ENCODE measurements around the gene LOXL1.

The LOXL1 gene

DNA sequence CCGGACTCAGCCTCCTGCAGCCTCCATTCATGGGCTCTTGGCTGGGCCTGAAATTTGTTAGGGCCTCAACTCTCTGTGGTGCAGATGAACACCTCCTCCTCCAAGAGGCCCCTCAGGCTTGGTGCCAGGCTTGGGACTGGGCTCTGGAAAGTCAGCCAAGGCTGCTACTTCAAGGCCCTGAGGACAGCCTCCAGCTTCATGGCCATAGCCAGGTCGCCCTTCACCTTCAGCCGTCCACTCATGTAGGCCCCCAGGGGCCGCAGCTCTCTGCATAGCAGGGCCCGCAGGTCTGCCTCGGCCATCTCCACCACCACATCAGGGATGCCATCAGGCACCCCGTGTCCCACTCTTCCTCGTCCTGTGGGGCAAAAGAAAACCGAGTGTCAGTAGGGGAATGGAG lies 57.5 kb downstream of the LOXL1 start:
- DNase-seq, result no peak

- DNase-seq, result no peak
These were observed 58.1 kb downstream of the LOXL1 start for GRCh38 chr15:73984208-73984979.

- no peak for DNase-seq
These were observed 59.0 kb downstream of the LOXL1 start for GRCh38 chr15:73985101-73985873.

GRCh38 chr15:73986055-73986775 lies 60.0 kb downstream of the LOXL1 start:
- DNase-seq, result no peak

DNA sequence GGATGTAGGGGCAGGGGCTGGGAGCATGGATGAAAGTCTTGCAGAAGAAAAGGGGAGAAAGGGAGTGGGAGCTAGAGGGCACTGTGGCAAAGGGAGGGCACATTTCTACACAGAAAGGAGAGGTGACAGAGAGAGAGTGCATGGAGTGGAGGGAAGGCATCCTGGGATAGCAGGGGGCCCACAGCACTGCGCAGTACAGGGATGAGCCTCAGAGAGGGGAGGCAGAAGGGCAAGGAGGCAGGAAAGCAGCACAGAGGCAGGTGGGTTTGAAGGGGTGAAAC lies 60.5 kb downstream of the LOXL1 start:
- no peak for DNase-seq

GRCh38 chr15:73987250-73987649 lies 61.0 kb downstream of the LOXL1 start:
- no peak for DNase-seq

- no peak for DNase-seq
These were observed 61.6 kb downstream of the LOXL1 start for GRCh38 chr15:73987681-73988444.

DNA sequence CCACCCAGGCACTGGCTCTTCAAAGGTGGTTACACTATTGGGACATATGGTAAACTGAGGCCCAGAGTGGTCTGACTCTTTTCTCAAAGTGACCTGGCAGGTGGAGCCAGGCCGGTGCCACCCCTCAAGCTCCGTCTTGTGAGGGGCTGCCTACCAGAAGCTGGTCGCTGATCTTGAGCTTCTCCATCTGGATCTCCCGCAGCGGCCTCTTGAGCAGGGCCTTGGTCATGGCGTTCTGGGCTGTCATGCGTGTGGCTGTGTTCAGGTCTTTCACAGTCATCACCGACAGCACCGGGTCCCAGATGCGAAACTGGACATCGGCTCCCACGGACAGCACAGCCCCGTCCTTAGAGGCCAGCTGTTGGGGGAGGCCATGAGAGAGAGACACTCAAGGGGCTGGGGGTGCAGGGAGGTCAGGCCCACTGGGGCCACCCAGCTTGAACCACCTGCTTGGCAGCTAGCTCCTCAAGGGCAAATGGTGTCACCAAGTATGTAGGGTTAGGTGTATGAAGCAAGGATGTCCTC lies 62.2 kb downstream of the LOXL1 start:
- no peak for DNase-seq

DNA sequence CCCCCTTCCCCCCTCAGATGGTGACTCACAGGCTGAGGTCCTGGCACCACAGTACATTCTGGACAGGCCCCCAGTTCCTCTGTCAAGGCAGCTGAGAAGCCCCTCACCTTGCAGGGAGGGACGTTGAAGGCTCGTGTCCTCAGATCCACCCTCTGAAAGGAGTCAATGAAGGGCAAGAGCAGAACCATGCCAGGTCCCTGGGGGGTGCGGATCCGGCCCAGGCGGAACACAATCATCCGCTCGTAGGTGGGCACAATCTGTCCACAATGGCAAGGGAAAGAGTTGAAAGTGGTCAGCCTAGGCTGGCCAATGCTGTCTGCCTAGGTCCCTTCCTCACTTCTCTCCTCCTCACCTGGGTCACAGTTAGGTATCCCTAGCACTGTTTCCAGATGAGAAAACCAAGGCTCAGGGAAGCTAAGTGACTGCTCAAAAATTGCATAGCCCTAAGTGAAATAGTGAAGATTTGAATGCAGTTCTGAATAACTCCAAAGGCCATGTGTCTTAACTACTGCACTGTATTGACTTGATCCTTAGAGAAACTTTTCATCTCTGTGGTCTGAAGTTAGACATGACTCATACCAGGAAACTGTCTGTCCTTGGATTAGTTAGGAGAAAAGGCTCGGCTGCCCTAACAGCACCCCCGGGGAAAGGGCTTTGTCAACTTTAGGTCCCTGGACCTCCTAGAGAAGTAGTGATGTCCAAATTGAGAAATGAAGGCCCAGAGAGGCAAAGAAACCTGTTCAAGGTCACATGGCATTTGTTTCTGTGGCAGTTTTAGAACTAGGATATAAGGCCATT lies 62.9 kb downstream of the LOXL1 start:
- no peak for DNase-seq

DNA sequence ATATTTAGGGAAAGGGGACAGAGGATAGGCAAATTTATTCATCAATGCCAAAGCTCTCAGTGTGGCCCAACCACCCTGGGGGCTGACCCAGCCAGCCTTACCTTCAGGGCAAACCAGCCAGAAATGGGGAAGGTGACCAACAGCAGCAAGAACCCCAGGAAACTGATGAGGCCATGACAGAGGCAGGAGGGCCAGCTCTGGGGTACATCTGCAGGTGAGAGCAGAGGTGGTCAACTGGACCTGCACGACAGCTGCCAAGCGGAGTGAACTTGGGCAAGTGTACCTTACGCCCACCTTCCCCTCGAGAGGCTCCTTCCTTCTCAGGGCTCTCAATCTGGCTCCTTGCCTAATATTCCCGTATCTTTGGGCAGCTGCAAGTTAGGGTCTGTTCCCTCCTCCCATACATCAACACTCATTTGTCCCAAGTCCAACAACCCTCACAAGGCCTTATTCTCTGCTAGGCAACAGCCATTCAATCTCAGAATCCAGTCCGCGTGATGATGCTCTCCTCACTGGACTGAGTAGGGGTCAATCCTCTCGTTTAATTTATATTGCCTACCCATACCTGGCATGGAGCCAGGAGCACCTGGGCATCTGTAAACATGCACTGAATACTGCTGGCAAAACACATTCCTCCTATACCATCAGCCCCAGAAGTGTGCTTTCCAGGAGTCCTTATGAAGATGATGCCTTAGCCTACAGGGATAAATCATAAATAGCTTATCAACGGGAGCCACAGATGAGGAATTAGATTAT lies 64.2 kb downstream of the LOXL1 start:
- DNase-seq, result no peak

GRCh38 chr15:73991260-73991659 lies 65.0 kb downstream of the LOXL1 start:
- DNase-seq, result no peak

GRCh38 chr15:73991726-73992593 lies 65.7 kb downstream of the LOXL1 start, which contains the start of gene STOML1:
TSS of gene STOML1 (minus strand) at chr15:73992295. CDS start at chr15:73992223, 72 bp downstream.
- DNase-seq, result peak; percentile 57

- DNase-seq, result no peak
These were observed 66.3 kb downstream of the LOXL1 start for GRCh38 chr15:73992594-73992898.

GRCh38 chr15:73993211-73993994 lies 67.1 kb downstream of the LOXL1 start:
- DNase-seq, result no peak

DNA sequence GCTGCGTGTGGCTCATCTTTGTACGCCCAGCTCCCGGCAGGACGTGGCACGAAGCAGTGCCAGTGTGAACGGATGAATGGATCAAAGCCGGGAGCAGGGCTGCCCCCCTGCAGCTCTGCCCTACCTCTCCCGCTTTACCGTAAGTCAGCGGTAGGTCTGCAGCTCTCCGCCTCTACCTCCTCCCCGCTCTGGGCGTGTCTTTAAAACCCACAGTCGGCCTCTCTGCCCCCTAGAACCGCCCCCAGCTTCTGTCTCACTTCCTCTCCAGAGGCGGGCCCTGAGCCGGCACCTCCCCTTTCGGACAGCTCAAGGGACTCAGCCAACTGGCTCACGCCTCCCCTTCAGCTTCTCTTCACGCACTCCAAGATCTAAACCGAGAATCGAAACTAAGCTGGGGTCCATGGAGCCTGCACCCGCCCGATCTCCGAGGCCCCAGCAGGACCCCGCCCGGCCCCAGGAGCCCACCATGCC lies 68.2 kb downstream of the LOXL1 start, which contains the start of gene PML:
PML (plus strand) TSS at position 304 of the 471 bp plus-strand sequence; CDS start at position 401, 97 bp downstream.
- DNase-seq, result peak; percentile 78

DNA sequence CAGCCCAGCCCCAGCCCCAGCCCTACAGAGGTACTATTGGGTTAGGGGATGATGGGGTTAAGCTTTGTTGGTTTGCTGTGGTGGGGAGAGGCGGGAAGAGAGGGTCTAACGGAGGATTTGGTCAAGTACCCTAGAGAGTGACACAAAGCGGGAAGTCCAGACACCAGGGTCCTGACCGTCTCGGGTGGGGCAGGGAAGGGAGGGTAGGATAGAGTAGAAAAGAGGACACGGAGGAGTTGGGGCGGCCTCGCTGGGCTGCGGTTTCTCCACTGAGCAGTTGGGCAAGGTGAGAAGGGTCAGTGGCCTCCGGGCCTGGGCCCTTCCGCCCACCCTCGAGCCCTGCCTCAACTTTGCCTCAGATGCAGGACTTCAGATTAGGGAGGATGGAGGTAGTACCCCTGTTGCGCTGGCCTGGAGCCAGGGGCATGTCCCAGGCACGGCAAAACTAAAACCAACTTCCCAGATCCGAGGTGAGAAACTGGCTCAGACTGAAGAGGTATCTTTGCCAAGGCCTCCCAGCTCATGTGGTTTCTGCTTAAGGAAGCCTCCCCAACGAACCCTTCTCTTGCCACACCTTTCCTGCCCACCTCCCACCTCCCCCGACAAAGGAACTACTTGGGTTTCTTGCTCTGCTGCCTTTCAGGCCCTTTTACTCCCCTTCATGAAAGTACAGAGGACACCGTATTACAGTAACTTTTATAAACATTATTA lies 68.8 kb downstream of the LOXL1 start:
- DNase-seq, result no peak

DNA sequence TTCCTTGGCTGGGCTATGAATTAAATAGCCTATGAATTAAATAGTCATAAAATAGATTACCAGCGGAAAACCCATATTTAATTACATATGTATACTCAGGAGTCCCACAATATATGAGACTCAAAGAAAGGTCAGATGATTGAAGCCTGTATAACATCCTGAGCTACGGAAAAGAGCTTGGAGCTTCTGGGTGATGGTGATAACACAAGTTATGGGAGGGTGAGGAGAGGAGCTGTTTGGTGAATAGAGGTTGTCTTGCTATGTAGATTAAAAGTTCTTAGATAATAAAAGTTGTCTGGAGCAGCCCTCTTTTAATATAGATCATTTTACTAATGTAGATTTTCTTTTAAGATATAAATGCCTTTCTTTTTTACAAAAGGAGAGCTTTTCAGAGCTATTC lies 70.0 kb downstream of the LOXL1 start:
- DNase-seq, result no peak

DNA sequence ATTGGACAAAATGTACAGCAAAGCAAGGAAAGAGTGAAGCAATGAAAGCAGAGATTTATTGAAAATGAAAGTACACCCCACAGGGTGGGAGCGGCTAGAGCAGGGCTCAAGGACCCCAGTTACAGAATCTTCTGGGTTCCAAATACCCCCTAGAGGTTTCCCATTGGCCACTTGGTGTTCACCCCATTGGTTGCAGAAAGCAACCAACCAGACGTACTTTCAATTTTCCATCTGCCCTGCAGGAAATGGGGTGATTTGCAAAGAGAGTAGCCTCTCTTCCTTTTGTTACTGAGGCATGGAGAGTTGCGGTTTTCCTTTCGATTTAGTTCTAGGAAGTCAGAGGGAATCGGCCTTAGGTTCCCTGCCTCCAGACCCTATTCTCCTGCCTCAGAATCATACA lies 70.7 kb downstream of the LOXL1 start:
- peak; percentile 35 for DNase-seq

DNA sequence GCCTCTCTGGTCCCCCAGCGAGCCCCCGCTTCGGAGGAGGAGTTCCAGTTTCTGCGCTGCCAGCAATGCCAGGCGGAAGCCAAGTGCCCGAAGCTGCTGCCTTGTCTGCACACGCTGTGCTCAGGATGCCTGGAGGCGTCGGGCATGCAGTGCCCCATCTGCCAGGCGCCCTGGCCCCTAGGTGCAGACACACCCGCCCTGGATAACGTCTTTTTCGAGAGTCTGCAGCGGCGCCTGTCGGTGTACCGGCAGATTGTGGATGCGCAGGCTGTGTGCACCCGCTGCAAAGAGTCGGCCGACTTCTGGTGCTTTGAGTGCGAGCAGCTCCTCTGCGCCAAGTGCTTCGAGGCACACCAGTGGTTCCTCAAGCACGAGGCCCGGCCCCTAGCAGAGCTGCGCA lies 71.7 kb downstream of the LOXL1 start:
- DNase-seq, result no peak
